GM18499 (cell line): ENCODE results near the gene NT5C2.
"Not testable (repeated sequence)": the region's sequence is repeated elsewhere in the genome, so short reads cannot be mapped to it uniquely, and the experiment has no call there.

Experiments used
- ATAC-seq: cut with Tn5 transposase; IDR thresholded peaks from one replicate; pipeline ENCODE4 v1.9.1; 2021; ENCODE audit warnings: moderate number of reproducible peaks; ENCODE audit not compliant: insufficient read depth, unreplicated experiment

NT5C2 gene

GRCh38 chr10:103193107-103193819, at the start of gene NT5C2:
Gene NT5C2 (minus strand): TSS chr10:103193272. CDS start chr10:103174958, 18,314 bp downstream.
- ATAC-seq: no peak

GRCh38 chr10:103241262-103242011, 48.4 kb upstream of the NT5C2 start:
- ATAC-seq: no peak

GRCh38 chr10:103238506-103239252, 45.6 kb upstream of the NT5C2 start:
- ATAC-seq: no peak

- no peak for ATAC-seq
Observed at GRCh38 chr10:103235775-103236174, 42.7 kb upstream of the NT5C2 start.

- ATAC-seq: no peak
Observed at GRCh38 chr10:103232772-103233488, 39.9 kb upstream of the NT5C2 start.

GRCh38 chr10:103232131-103232673, 39.1 kb upstream of the NT5C2 start:
- no peak for ATAC-seq

GRCh38 chr10:103231047-103231551, 38.0 kb upstream of the NT5C2 start:
- no peak for ATAC-seq

GRCh38 chr10:103227416-103227815, 34.3 kb upstream of the NT5C2 start:
- ATAC-seq: no peak

GRCh38 chr10:103225939-103226338, 32.9 kb upstream of the NT5C2 start:
- ATAC-seq: no peak

GRCh38 chr10:103224721-103225120, 31.6 kb upstream of the NT5C2 start:
- ATAC-seq: not testable (repeated sequence)

GRCh38 chr10:103224133-103224532, 31.1 kb upstream of the NT5C2 start:
- no peak for ATAC-seq

GRCh38 chr10:103216362-103216761, 23.3 kb upstream of the NT5C2 start:
- ATAC-seq: not testable (repeated sequence)

GRCh38 chr10:103215601-103216000, 22.5 kb upstream of the NT5C2 start:
- ATAC-seq: no peak

- ATAC-seq: not testable (repeated sequence)
Observed at GRCh38 chr10:103210262-103210661, 17.2 kb upstream of the NT5C2 start.

GRCh38 chr10:103207643-103208042, 14.6 kb upstream of the NT5C2 start:
- ATAC-seq: not testable (repeated sequence)

GRCh38 chr10:103207141-103207540, 14.1 kb upstream of the NT5C2 start:
- ATAC-seq: no peak

- not testable (repeated sequence) for ATAC-seq
Observed at GRCh38 chr10:103206715-103207114, 13.6 kb upstream of the NT5C2 start.

- not testable (repeated sequence) for ATAC-seq
Observed at GRCh38 chr10:103205401-103205800, 12.3 kb upstream of the NT5C2 start.

GRCh38 chr10:103204353-103205255, 11.5 kb upstream of the NT5C2 start:
- ATAC-seq: no peak
